ENCODE measurements around the gene UBAP1. TPM values are rescaled to one million over a fixed set of nuclear protein-coding genes. Genes with fewer than 3 reads are reported as not detected.
"Not testable (repeated sequence)": the region's sequence is repeated elsewhere in the genome, so short reads cannot be mapped to it uniquely, and the experiment has no call there.

UBAP1 gene
- total RNA-seq, 8 experiments from 2014 or later, result 18.6 to 52.2 (median 31.7) TPM

GRCh38 chr9:34301064-34301463, 122.2 kb downstream of the UBAP1 start:
- WGBS, 10 experiments, result 67 to 92% (median 81%) methylated on average over 1 to 7 of the region's 7 CpGs; no CpG with 5 or more reads in 1 of the 10 experiments
- ATAC-seq (replicated peaks in 6 of 8); H3K4me1 ChIP-seq (replicated peaks in 1 of 2); H3K4me3 ChIP-seq; in situ Hi-C loops (cut with MboI; ENCODE audit: low pct_unique_long_range_greater_than_20kb in 2 of 9, low sequenced_read_pairs in 9 of 9, unreplicated experiment in 9 of 9); H3K27ac ChIP-seq: not testable (repeated sequence)

Other genes starting within 250 kb of the UBAP1 start
- 10 to 100 TPM; 12.3 to 40.4 (median 22.1) TPM for gene UBAP2, start 130.2 kb upstream of the UBAP1 start, total RNA-seq
- 10 to 100 TPM; 15.8 to 32.7 (median 22.8) TPM for gene DCAF12, start 52.3 kb upstream of the UBAP1 start, total RNA-seq
- gene KIF24, start 150.2 kb downstream of the UBAP1 start, total RNA-seq, result 1 to 10 TPM in 5 of 8 experiments, under 1 TPM in 3; 0.36 to 6.3 (median 2.1) TPM
- gene NUDT2, start 150.5 kb downstream of the UBAP1 start, total RNA-seq, result 10 to 100 TPM; 20.5 to 43.7 (median 30.5) TPM
- 10 to 100 TPM in 1 of 8 experiments, 1 to 10 TPM in 5, under 1 TPM in 2; 0.31 to 11.4 (median 2.4) TPM for gene MYORG, start 197.9 kb downstream of the UBAP1 start, total RNA-seq